GM21723 (cell line): ENCODE data around the gene TMEM143.

ENCODE experiments used
- ATAC-seq: cut with Tn5 transposase; IDR thresholded peaks from one replicate; pipeline ENCODE4 v1.9.1; 2021; ENCODE audit warnings: mild to moderate bottlenecking, moderate library complexity; ENCODE audit not compliant: unreplicated experiment

The TMEM143 gene

GRCh38 chr19:48361912-48362311 is 1.8 kb downstream of the TMEM143 start:
- ATAC-seq: no peak

GRCh38 chr19:48359123-48359522 is 4.6 kb downstream of the TMEM143 start:
- no peak for ATAC-seq

GRCh38 chr19:48355365-48355954 is 8.3 kb downstream of the TMEM143 start:
- no peak for ATAC-seq

- ATAC-seq: no peak
Observed at GRCh38 chr19:48354332-48354992, 9.3 kb downstream of the TMEM143 start.

- ATAC-seq: no peak
Observed at GRCh38 chr19:48353677-48354076, 10.1 kb downstream of the TMEM143 start.

GRCh38 chr19:48351341-48351752 is 12.4 kb downstream of the TMEM143 start:
- no peak for ATAC-seq

GRCh38 chr19:48350856-48351255 is 12.9 kb downstream of the TMEM143 start:
- ATAC-seq: no peak

GRCh38 chr19:48348737-48349136 is 15.0 kb downstream of the TMEM143 start:
- no peak for ATAC-seq

- ATAC-seq: no peak
Observed at GRCh38 chr19:48348045-48348444, 15.7 kb downstream of the TMEM143 start.

GRCh38 chr19:48346191-48346590 is 17.5 kb downstream of the TMEM143 start:
- no peak for ATAC-seq

- no peak for ATAC-seq
Observed at GRCh38 chr19:48344892-48345291, 18.8 kb downstream of the TMEM143 start.

- ATAC-seq: no peak
Observed at GRCh38 chr19:48342841-48343540, 20.7 kb downstream of the TMEM143 start.

- ATAC-seq: no peak
Observed at GRCh38 chr19:48342414-48342738, 21.4 kb downstream of the TMEM143 start.

GRCh38 chr19:48341515-48342413 is 22.0 kb downstream of the TMEM143 start:
- ATAC-seq: no peak

- ATAC-seq: no peak
Observed at GRCh38 chr19:48340995-48341394, 22.7 kb downstream of the TMEM143 start.

- no peak for ATAC-seq
Observed at GRCh38 chr19:48338802-48339503, 24.8 kb downstream of the TMEM143 start.

- ATAC-seq: no peak
Observed at GRCh38 chr19:48338253-48338755, 25.4 kb downstream of the TMEM143 start.

- peak; percentile 42 for ATAC-seq
Observed at GRCh38 chr19:48333467-48334384, 30.0 kb downstream of the TMEM143 start.

- ATAC-seq: peak; percentile 61
Observed at GRCh38 chr19:48332662-48333466, 30.9 kb downstream of the TMEM143 start.
